ENCODE results near the gene NEU2.
"Not testable (repeated sequence)": the region's sequence is repeated elsewhere in the genome, so short reads cannot be mapped to it uniquely, and the experiment has no call there.

NEU2 gene

GRCh38 chr2:233010569-233011267 lies 21.8 kb upstream of the NEU2 start:
- DNase-seq: no peak

GRCh38 chr2:233011268-233011650 lies 21.2 kb upstream of the NEU2 start:
- no peak for DNase-seq

- DNase-seq: no peak
Measured at GRCh38 chr2:233011702-233012131, 20.8 kb upstream of the NEU2 start.

- DNase-seq: no peak
Measured at GRCh38 chr2:233012301-233012971, 20.0 kb upstream of the NEU2 start.

- no peak for DNase-seq
Measured at GRCh38 chr2:233013027-233013461, 19.4 kb upstream of the NEU2 start, which contains the start of gene NGEF. Gene NGEF, minus strand, starts transcription at chr2:233013256. Its CDS starts 38,366 bp downstream, at chr2:232974890.

- no peak for DNase-seq
Measured at GRCh38 chr2:233013650-233014049, 18.8 kb upstream of the NEU2 start.

GRCh38 chr2:233015019-233015645 lies 17.3 kb upstream of the NEU2 start:
- DNase-seq: no peak

GRCh38 chr2:233017947-233018346 lies 14.5 kb upstream of the NEU2 start:
- no peak for DNase-seq

- DNase-seq: not testable (repeated sequence)
Measured at GRCh38 chr2:233019610-233020009, 12.9 kb upstream of the NEU2 start.

- no peak for DNase-seq
Measured at GRCh38 chr2:233020454-233020853, 12.0 kb upstream of the NEU2 start.

GRCh38 chr2:233021771-233022170 lies 10.7 kb upstream of the NEU2 start:
- DNase-seq: no peak

GRCh38 chr2:233022561-233022960 lies 9.9 kb upstream of the NEU2 start:
- DNase-seq: no peak

GRCh38 chr2:233023007-233023760 lies 9.3 kb upstream of the NEU2 start:
- no peak for DNase-seq

GRCh38 chr2:233023761-233024410 lies 8.6 kb upstream of the NEU2 start:
- no peak for DNase-seq

- no peak for DNase-seq
Measured at GRCh38 chr2:233025706-233026105, 6.8 kb upstream of the NEU2 start.

- no peak for DNase-seq
Measured at GRCh38 chr2:233026198-233026813, 6.2 kb upstream of the NEU2 start.

GRCh38 chr2:233029321-233029720 lies 3.2 kb upstream of the NEU2 start:
- no peak for DNase-seq

- DNase-seq: no peak
Measured at GRCh38 chr2:233031556-233032500, 644 bp upstream of the NEU2 start.

- DNase-seq: peak; percentile 51
Measured at GRCh38 chr2:233033672-233034071, 1.2 kb downstream of the NEU2 start.

- DNase-seq: no peak
Measured at GRCh38 chr2:233034091-233034882, 1.8 kb downstream of the NEU2 start.

All from kidney glomerular epithelial cell (primary cell).